CD4-positive, alpha-beta T cell treated with Interferon gamma for 1 hour (primary cell): ENCODE data around the gene NAPB.
"Not testable (repeated sequence)": the region's sequence is repeated elsewhere in the genome, so short reads cannot be mapped to it uniquely, and the experiment has no call there.

Experiments used
- DNase-seq: peaks from one replicate; pipeline ENCODE4 v3.0.0-alpha.2; 2020

NAPB gene

GRCh38 chr20:23365390-23366165 is 55.7 kb downstream of the NAPB start:
- no peak for DNase-seq

- DNase-seq: no peak
These were observed 58.0 kb downstream of the NAPB start for GRCh38 chr20:23363257-23363649.

- peak; percentile 48 for DNase-seq
These were observed 58.7 kb downstream of the NAPB start for GRCh38 chr20:23362392-23363256.

- DNase-seq: peak; percentile 99
These were observed 59.6 kb downstream of the NAPB start, which contains the start of gene GZF1 for GRCh38 chr20:23361476-23362391. Gene GZF1 (plus strand): TSS chr20:23362182. CDS start chr20:23364384, 2,202 bp downstream.

GRCh38 chr20:23361119-23361475 is 60.2 kb downstream of the NAPB start:
- DNase-seq: no peak

- DNase-seq: no peak
These were observed 60.8 kb downstream of the NAPB start for GRCh38 chr20:23360531-23360930.

- no peak for DNase-seq
These were observed 62.2 kb downstream of the NAPB start for GRCh38 chr20:23358923-23359593.

- DNase-seq: no peak
These were observed 62.8 kb downstream of the NAPB start for GRCh38 chr20:23358563-23358906.

GRCh38 chr20:23357767-23358562 is 63.3 kb downstream of the NAPB start:
- DNase-seq: peak; percentile 100

- DNase-seq: no peak
These were observed 65.1 kb downstream of the NAPB start for GRCh38 chr20:23356203-23356602.

GRCh38 chr20:23350904-23351838 is 70.1 kb downstream of the NAPB start:
- peak; percentile 69 for DNase-seq

GRCh38 chr20:23350196-23350903 is 70.9 kb downstream of the NAPB start, which contains the start of gene NXT1:
Gene NXT1 (plus strand): TSS chr20:23350791. CDS start chr20:23354042, 3,251 bp downstream.
- DNase-seq: peak; percentile 96

- no peak for DNase-seq
These were observed 71.7 kb downstream of the NAPB start for GRCh38 chr20:23349338-23350195.

GRCh38 chr20:23348510-23348909 is 72.8 kb downstream of the NAPB start:
- DNase-seq: not testable (repeated sequence)

- no peak for DNase-seq
These were observed 73.5 kb downstream of the NAPB start for GRCh38 chr20:23347791-23348190.

GRCh38 chr20:23346002-23346401 is 75.3 kb downstream of the NAPB start:
- no peak for DNase-seq

- DNase-seq: no peak
These were observed 77.0 kb downstream of the NAPB start for GRCh38 chr20:23344336-23344735.

GRCh38 chr20:23343590-23343989 is 77.7 kb downstream of the NAPB start:
- DNase-seq: no peak

GRCh38 chr20:23341073-23341472 is 80.2 kb downstream of the NAPB start:
- DNase-seq: no peak
